GM21786 (cell line): Measurements from ENCODE around the gene ZNF365.
"Not testable (repeated sequence)": the region's sequence is repeated elsewhere in the genome, so short reads cannot be mapped to it uniquely, and the experiment has no call there.

Source experiments
- ATAC-seq: cut with Tn5 transposase; IDR thresholded peaks from one replicate; pipeline ENCODE4 v1.9.1; 2021; ENCODE audit not compliant: unreplicated experiment

Gene ZNF365

GRCh38 chr10:62377026-62377415 is 2.9 kb downstream of the ZNF365 start:
- no peak for ATAC-seq

DNA sequence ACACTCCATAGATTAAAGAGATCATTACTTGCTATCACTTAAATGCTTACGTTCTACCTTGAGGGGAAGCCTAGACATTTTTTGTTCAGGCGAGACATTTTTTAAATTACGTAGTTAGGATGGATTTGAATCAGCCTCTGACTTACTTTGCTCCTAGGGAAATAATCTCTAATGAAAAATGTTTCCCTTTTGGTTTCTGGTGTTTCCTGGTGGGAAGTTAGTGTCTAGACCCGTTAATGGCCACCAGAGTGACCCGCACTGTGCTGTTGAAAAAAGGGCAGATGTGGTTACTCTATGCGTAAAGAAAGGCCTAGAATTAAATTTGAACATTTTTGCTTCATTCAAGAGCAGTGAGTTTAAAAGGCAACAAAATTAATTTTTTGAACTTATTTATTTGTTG is 3.8 kb downstream of the ZNF365 start:
- ATAC-seq, result no peak

GRCh38 chr10:62378877-62379276 is 4.7 kb downstream of the ZNF365 start:
- ATAC-seq, result not testable (repeated sequence)

DNA sequence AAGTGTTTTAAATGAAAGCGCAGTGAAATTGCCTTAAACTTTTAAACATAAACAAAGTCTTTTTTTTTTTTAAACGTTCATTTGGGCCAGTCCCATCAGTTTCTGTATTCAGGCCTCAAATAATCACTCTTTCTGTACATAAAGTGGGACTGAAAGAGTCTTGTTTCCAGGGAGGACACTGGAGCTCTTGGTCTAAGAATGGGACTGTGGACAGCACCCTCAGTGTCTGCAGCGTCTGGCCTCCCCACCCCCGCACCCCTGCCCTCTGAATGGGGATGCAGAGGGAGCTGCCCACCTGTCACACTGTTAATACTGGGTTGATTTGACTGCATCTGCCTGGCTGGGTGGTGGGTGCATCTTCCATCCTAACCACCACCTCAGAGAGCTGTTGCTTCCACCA is 5.2 kb downstream of the ZNF365 start:
- no peak for ATAC-seq

DNA sequence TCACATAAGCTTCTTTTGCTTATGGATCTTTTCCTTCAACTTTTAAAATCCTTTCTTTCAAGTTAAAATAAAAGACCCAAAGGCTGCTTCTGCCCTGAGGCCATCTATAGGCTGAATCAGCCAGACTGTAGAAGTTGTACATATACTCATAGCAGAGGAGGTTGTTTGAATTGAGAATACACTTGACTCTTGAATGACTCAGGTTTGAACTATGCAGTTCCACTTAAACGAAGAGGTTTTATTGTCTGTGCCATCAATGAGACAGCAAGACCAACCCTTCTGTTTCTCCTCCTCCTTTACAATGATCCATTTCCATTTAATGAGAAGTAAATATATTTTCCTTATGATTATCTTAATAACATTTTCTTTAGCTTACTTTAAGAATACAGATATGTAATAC is 5.8 kb downstream of the ZNF365 start:
- ATAC-seq, result no peak

DNA sequence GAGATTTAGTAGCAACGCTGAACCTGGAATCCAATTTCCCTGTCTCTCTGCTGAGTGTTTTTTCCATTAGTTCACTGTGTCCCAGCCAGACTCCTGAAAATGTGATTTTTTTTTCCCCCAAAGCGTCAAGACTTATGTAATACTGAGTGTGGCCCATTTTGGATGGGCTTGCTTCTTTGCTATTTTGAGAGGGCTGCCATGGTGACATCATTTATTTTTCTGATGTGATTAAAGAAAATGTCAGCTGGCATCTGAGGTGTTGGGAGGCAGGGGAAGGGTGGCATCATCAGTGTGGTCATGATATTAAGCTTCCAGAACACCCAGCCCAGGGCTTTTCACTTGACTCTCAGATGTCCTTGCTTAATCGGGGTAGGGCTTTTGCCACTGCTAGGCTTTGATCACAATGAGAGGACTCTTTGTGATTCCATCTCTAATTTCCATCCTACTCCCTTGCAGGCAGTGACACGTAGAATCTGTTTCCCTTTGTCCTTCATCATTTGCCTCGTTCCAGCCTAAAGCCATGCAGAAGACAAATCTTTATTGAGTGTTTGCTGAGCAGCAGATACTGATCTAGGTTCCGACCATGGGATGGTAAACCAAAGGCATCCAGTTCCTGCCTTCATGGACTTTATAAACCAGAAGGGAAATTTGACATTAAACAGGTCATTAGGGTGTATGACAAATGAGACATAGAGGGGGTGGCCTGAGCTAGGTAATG is 7.4 kb downstream of the ZNF365 start:
- ATAC-seq, result no peak

- no peak for ATAC-seq
Measured at GRCh38 chr10:62382831-62383230, 8.7 kb downstream of the ZNF365 start.

GRCh38 chr10:62384057-62384446 is 9.9 kb downstream of the ZNF365 start:
- ATAC-seq, result no peak

GRCh38 chr10:62384447-62385081 is 10.4 kb downstream of the ZNF365 start:
- no peak for ATAC-seq

- no peak for ATAC-seq
Measured at GRCh38 chr10:62386356-62387320, 12.5 kb downstream of the ZNF365 start.

DNA sequence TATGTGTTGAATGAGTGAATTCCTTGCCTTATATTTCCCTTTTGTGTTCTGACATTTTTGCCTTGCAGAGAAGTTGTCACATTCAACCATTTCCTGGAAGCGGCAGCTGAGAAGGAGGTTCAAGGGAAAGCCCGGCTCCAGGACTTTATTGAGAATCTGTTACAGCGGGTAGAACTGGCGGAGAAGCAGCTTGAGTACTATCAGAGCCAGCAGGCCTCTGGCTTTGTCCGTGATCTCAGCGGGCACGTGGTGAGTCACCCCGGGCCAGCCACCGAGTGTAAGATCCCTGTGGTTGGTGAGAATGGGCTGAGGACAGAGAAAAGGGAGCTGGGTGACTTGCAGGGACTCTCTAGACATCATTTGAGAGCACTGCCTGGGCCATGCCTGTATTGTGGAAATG is 14.2 kb downstream of the ZNF365 start:
- ATAC-seq, result no peak

GRCh38 chr10:62390497-62391176 is 16.5 kb downstream of the ZNF365 start:
- ATAC-seq, result no peak

DNA sequence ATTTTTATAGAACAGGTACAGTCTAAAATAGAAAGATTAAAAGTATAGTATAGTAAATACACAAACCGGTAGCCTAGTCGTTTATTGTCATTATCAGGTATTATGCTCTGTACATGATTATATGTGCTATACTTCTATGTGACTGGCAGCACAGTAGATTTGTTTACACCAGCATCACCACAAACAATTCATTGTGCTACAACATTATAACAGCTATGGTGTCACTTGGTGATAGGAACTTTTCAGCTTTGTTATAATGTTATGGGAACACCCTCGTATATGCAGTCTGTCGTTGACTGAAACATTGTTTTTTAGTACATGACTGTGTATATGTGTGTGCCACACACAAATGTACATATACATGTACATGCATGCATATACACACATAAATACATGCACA is 19.1 kb downstream of the ZNF365 start:
- ATAC-seq, result no peak

DNA sequence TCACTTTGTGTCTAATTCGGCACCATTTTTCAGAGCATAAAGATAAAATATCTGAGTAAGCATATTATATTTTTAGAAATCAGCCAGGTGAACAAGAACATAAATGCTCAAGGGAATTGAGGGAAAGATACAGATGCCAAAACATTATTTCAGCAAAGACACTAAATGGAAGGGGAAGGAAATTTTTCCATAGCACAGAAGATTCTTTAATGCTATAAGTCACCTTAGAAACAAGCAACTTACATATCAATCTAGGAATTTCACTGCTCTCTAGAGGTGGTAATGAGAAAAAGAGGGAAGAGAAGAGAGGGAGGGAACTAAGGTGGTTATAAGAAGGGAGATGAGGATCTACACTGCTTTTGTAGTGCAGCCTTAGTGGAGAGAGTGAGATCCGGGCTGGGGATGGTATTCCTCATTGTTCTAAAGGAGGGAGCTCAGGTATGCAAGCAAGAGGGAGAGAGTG is 20.4 kb downstream of the ZNF365 start:
- no peak for ATAC-seq

GRCh38 chr10:62395892-62396291 is 21.7 kb downstream of the ZNF365 start:
- ATAC-seq, result no peak

- ATAC-seq, result no peak
Measured at GRCh38 chr10:62396864-62397263, 22.7 kb downstream of the ZNF365 start.

DNA sequence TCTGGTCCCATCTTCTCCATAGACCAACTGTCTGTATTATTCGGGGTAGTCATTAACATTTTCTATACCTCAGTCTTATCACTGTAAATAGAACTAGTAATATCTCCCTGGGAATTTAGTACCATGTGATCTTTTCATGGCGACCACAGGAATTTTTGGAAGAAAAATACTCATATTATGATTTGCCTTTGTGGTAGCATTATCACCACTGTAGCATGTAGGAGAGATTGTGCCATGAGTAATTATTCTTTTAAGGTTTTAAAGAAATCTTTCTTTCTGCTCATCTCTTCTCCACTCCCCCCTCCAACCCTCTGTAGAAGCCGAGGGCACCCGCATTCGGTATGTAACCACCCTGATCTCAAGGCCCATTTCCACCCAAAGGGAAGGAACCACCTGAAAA is 25.0 kb downstream of the ZNF365 start:
- no peak for ATAC-seq

GRCh38 chr10:62402508-62402907 is 28.3 kb downstream of the ZNF365 start:
- ATAC-seq, result no peak

DNA sequence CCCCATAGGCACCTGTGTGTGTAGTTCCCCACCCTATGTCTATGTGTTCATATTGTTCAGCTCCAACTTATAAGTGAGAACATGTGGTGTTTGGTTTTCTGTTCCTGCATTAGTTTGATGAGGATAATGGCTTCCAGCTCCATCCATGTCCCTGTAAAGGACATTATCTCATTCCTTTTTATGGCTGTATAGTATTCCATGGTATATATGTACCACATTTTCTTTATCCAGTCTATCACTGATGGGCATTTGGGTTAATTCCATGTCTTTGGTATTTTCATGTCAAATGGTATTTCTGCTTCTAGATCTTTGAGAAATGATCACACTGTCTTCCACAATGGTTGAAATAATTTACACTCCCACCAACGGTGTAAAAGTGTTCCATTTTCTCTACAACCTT is 36.4 kb downstream of the ZNF365 start:
- not testable (repeated sequence) for ATAC-seq

- not testable (repeated sequence) for ATAC-seq
Measured at GRCh38 chr10:62410934-62411333, 36.8 kb downstream of the ZNF365 start.

DNA sequence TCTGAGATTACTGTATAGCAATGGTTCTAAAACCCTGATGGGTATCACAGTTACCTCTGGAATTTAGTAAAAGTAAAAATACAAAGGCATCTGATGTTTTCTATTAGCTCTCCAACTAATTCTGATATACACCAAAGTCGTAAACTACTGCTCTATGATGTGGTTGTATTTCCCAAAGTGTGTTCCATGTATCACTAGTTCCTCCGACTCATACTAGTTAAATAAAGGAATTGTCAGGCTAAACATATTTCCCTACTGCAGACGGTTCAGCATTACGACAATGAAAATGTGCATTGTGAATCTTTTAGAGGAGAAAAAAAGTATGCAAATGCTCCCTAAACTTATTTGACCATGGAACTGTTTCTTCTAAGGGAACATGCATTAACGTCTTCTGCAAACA is 38.9 kb downstream of the ZNF365 start:
- ATAC-seq, result no peak
